ENCODE measurements around the gene NXNL2.

NXNL2 gene

GRCh38 chr9:88533951-88534455, 975 bp upstream of the NXNL2 start:
- no peak for TF ChIP-seq SIN3A (IDR thresholded peaks at IDR 0.05; ENCODE audit: borderline replicate concordance, insufficient read depth, low read length)
- TF ChIP-seq TAF1 (IDR thresholded peaks at IDR 0.05; ENCODE audit: borderline replicate concordance, insufficient read depth, low read length), result no peak
- TF ChIP-seq, protein P1, sequence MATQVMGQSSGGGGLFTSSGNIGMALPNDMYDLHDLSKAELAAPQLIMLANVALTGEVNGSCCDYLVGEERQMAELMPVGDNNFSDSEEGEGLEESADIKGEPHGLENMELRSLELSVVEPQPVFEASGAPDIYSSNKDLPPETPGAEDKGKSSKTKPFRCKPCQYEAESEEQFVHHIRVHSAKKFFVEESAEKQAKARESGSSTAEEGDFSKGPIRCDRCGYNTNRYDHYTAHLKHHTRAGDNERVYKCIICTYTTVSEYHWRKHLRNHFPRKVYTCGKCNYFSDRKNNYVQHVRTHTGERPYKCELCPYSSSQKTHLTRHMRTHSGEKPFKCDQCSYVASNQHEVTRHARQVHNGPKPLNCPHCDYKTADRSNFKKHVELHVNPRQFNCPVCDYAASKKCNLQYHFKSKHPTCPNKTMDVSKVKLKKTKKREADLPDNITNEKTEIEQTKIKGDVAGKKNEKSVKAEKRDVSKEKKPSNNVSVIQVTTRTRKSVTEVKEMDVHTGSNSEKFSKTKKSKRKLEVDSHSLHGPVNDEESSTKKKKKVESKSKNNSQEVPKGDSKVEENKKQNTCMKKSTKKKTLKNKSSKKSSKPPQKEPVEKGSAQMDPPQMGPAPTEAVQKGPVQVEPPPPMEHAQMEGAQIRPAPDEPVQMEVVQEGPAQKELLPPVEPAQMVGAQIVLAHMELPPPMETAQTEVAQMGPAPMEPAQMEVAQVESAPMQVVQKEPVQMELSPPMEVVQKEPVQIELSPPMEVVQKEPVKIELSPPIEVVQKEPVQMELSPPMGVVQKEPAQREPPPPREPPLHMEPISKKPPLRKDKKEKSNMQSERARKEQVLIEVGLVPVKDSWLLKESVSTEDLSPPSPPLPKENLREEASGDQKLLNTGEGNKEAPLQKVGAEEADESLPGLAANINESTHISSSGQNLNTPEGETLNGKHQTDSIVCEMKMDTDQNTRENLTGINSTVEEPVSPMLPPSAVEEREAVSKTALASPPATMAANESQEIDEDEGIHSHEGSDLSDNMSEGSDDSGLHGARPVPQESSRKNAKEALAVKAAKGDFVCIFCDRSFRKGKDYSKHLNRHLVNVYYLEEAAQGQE (IDR thresholded peaks at IDR 0.05; ENCODE audit: insufficient read depth in 1 of 2, low read depth in 2 of 2, low read length in 2 of 2), result no peak
- TF ChIP-seq FOXP2 (optimal IDR thresholded peaks at IDR 0.05; ENCODE audit: borderline replicate concordance, extremely low read depth, extremely low read length, insufficient read depth), result no peak
- TF ChIP-seq POLR2AphosphoS5 (IDR thresholded peaks at IDR 0.05; ENCODE audit: low read depth, low read length), result no peak

GRCh38 chr9:88535226-88536022, 446 bp downstream of the NXNL2 start:
- no peak for TF ChIP-seq POLR2AphosphoS5 (IDR thresholded peaks at IDR 0.05; ENCODE audit: low read depth, low read length)
- TF ChIP-seq, protein P1 (IDR thresholded peaks at IDR 0.05; ENCODE audit: insufficient read depth in 1 of 2, low read depth in 2 of 2, low read length in 2 of 2), result no peak
- TF ChIP-seq TAF1 (IDR thresholded peaks at IDR 0.05; ENCODE audit: borderline replicate concordance, insufficient read depth, low read length), result no peak
- no peak for TF ChIP-seq SIN3A (IDR thresholded peaks at IDR 0.05; ENCODE audit: borderline replicate concordance, insufficient read depth, low read length)
- no peak for TF ChIP-seq FOXP2 (optimal IDR thresholded peaks at IDR 0.05; ENCODE audit: borderline replicate concordance, extremely low read depth, extremely low read length, insufficient read depth)

GRCh38 chr9:88536023-88536324, 996 bp downstream of the NXNL2 start:
- TF ChIP-seq TAF1 (IDR thresholded peaks at IDR 0.05; ENCODE audit: borderline replicate concordance, insufficient read depth, low read length), result no peak
- no peak for TF ChIP-seq FOXP2 (optimal IDR thresholded peaks at IDR 0.05; ENCODE audit: borderline replicate concordance, extremely low read depth, extremely low read length, insufficient read depth)
- TF ChIP-seq, protein P1 (IDR thresholded peaks at IDR 0.05; ENCODE audit: insufficient read depth in 1 of 2, low read depth in 2 of 2, low read length in 2 of 2), result no peak
- TF ChIP-seq SIN3A (IDR thresholded peaks at IDR 0.05; ENCODE audit: borderline replicate concordance, insufficient read depth, low read length), result no peak
- TF ChIP-seq POLR2AphosphoS5 (IDR thresholded peaks at IDR 0.05; ENCODE audit: low read depth, low read length), result no peak

DNA sequence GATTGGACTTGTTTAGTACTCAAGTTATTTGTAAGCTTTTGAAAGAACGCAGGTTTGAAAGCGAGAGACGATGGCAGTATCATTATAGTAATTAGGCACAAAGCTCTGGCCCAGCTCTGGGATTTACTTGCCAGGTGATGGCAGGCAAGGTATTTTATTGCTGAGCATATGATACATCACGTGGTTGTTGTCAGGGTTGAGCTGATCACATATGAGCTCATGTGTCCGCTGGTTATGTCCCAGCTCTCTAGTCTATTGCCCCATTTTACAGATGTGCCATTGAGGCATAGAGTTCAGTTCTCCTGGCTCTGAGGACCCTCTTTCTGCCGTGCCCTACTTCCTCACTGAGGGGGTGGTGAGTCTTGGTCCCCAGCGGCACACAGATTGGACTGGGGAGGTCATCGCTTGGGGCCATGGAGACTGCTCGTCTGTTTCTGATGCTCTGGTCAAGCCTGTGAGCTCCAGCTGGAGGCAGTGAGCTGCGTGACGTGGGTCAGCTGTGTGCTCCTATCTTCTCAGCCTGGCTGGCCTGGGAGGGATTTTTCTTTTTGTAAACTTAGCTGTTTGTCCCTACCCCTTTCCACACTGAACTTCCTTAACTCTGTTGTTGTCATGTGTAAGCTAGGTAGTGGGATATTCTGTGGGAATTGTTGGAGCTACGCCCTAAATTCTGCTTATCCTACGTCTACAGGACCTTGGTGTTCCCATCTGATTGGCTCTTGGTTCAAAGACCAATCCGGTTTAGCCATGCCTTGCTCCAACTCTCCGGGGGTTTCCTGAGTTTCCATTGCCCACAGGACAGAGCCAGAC, 2.2 kb downstream of the NXNL2 start:
- TF ChIP-seq, protein P1 (IDR thresholded peaks at IDR 0.05; ENCODE audit: insufficient read depth in 1 of 2, low read depth in 2 of 2, low read length in 2 of 2), result no peak
- TF ChIP-seq TAF1 (IDR thresholded peaks at IDR 0.05; ENCODE audit: borderline replicate concordance, insufficient read depth, low read length) (no peak), POLR2AphosphoS5 (IDR thresholded peaks at IDR 0.05; ENCODE audit: low read depth, low read length) (no peak), SIN3A (IDR thresholded peaks at IDR 0.05; ENCODE audit: borderline replicate concordance, insufficient read depth, low read length) (no peak), FOXP2 (optimal IDR thresholded peaks at IDR 0.05; ENCODE audit: borderline replicate concordance, extremely low read depth, extremely low read length, insufficient read depth) (no peak)

Measured in PFSK-1 (cell line).